K562 (cell line): ENCODE measurements around the gene FLAD1. TPM values are rescaled to one million over a fixed set of nuclear protein-coding genes. Genes with fewer than 3 reads are reported as not detected.

Experiments used
- FOXA3 ChIP-seq, 2 experiments: fragments of 450-650 bp in 1 of 2; sonication (generic) in 1 of 2; formaldehyde crosslinking; IDR thresholded peaks in 1 of 2; conservative IDR thresholded peaks in 1 of 2; 2 replicates each; pipeline versions ENCODE4 v1.4.0 to v1.8.0; 2020 to 2022; ENCODE audit warnings: mild to moderate bottlenecking in 2 of 2, missing genetic modification reagents in 1 of 2
- FOXO4 ChIP-seq: fragments of 450-650 bp; formaldehyde crosslinking; IDR thresholded peaks from 2 replicates; pipeline ENCODE4 v1.4.0; 2020; ENCODE audit warnings: mild to moderate bottlenecking, moderate library complexity
- GTF2E2 ChIP-seq: fragments of 200-800 bp; sonication (Bioruptor generic); IDR thresholded peaks from 2 replicates; pipeline ENCODE4 v1.6.1; 2016; ENCODE audit warnings: missing genetic modification characterization, missing compliant biosample characterization
- HBP1 ChIP-seq: fragments of 450-650 bp; formaldehyde crosslinking; IDR thresholded peaks from 2 replicates; pipeline ENCODE4 v1.4.0; 2022; ENCODE audit warnings: missing genetic modification characterization
- MTF1 ChIP-seq: fragments of 250-450 bp; sonication (Bioruptor Pico); IDR thresholded peaks from 2 replicates; pipeline ENCODE4 v1.9.0; 2021; ENCODE audit warnings: moderate library complexity, mild to moderate bottlenecking, inconsistent platforms, borderline replicate concordance
- POLR2AphosphoS2 ChIP-seq: IDR thresholded peaks from 2 replicates; pipeline ENCODE4 v1.6.1; 2012; ENCODE audit warnings: low read length, improper control_type of control experiment
- PRPF4 ChIP-seq: fragments of 200-400 bp; formaldehyde crosslinking; IDR thresholded peaks from one replicate; pipeline ENCODE4 v1.6.1; 2017; ENCODE audit warnings: low read length, low read depth, mild to moderate bottlenecking; ENCODE audit not compliant: insufficient read depth, poor library complexity, severe bottlenecking
- SRSF3 ChIP-seq: fragments of 200-400 bp; formaldehyde crosslinking; IDR thresholded peaks from 2 replicates; pipeline ENCODE4 v1.6.1; 2016; ENCODE audit warnings: mild to moderate bottlenecking, low read length, moderate library complexity; ENCODE audit not compliant: insufficient read depth
- TFAM ChIP-seq: fragments of 250-450 bp; sonication (Bioruptor Pico); conservative IDR thresholded peaks from 2 replicates; pipeline ENCODE4 v1.5.0; 2021; ENCODE audit warnings: mild to moderate bottlenecking, moderate library complexity
- ZC3H4 ChIP-seq: sonication (generic); formaldehyde crosslinking; IDR thresholded peaks from 2 replicates; pipeline ENCODE4 v1.9.0; 2021; ENCODE audit warnings: missing genetic modification reagents, borderline replicate concordance
- ZFP30 ChIP-seq: fragments of 250-450 bp; sonication (Bioruptor Pico); IDR thresholded peaks from 2 replicates; pipeline ENCODE4 v1.8.0; 2022; ENCODE audit warnings: moderate library complexity, mild to moderate bottlenecking, inconsistent platforms, borderline replicate concordance
- ZNF140 ChIP-seq: fragments of 250-450 bp; sonication (Bioruptor Pico); IDR thresholded peaks from 2 replicates; pipeline ENCODE4 v1.8.0; 2021; ENCODE audit warnings: moderate library complexity, mild to moderate bottlenecking, inconsistent platforms
- ZNF354B ChIP-seq: fragments of 250-450 bp; sonication (Bioruptor Pico); IDR thresholded peaks from 2 replicates; pipeline ENCODE4 v1.4.0; 2020
- ZNF57 ChIP-seq: fragments of 450-650 bp; formaldehyde crosslinking; IDR thresholded peaks from 2 replicates; pipeline ENCODE4 v1.4.0; 2020; ENCODE audit warnings: mild to moderate bottlenecking, moderate library complexity
- ZNF830 ChIP-seq: fragments of 250-450 bp; sonication (Bioruptor Pico); IDR thresholded peaks from 2 replicates; pipeline ENCODE4 v1.5.0; 2021; ENCODE audit warnings: mild to moderate bottlenecking
- polyA plus RNA-seq, 8 experiments: library from polyadenylated mRNA; depleted of rRNA in 4 of 8; stranded (reverse) in 5 of 8; unstranded in 3 of 8; fragments of >200 nt; fragmentation: Nextera tagmentation in 2 of 8; fragmentation: Illumina TruSeq in 1 of 8; extraction: Ambion mirVana in 2 of 8; extraction: Trizol in 1 of 8; gene quantifications; 2 replicates each; pipeline versions ENCODE4 v1.2.1 to v1.2.3, GENCODE V29; 2011 to 2014; ENCODE audit warnings: inconsistent platforms in 1 of 8, missing spikeins in 1 of 8
- total RNA-seq, 7 experiments: library from RNA; depleted of rRNA in 6 of 7; stranded (reverse); fragments of >200 nt in 6 of 7; fragmentation: Illumina TruSeq in 2 of 7; extraction: Trizol in 2 of 7; gene quantifications; 2 replicates each; pipeline versions ENCODE4 v1.2.1 to v1.2.3, GENCODE V29; 2011 to 2021; ENCODE audit warnings: low replicate concordance in 1 of 7
- TF ChIP-seq, protein P1 (sequence below): fragments of 250-450 bp; sonication (Bioruptor Pico); IDR thresholded peaks from 2 replicates; pipeline ENCODE4 v1.4.0; 2020; ENCODE audit warnings: mild to moderate bottlenecking, moderate library complexity, borderline replicate concordance
- TF ChIP-seq, protein P2 (sequence below), 2 experiments: fragments of 450-650 bp in 1 of 2; sonication (generic) in 1 of 2; formaldehyde crosslinking; conservative IDR thresholded peaks; 2 replicates each; pipeline versions ENCODE4 v1.4.0 to v1.8.1; 2020 to 2022; ENCODE audit warnings: mild to moderate bottlenecking in 1 of 2, missing genetic modification reagents in 1 of 2
- TF ChIP-seq, protein P3 (sequence below): fragments of 250-450 bp; sonication (Bioruptor Pico); IDR thresholded peaks from 2 replicates; pipeline ENCODE4 v1.8.0; 2021; ENCODE audit warnings: moderate library complexity, mild to moderate bottlenecking, inconsistent platforms

FLAD1 gene
- total and polyA plus RNA-seq, 9 of the 15 experiments (the other 6 are each of a cell fraction or from before 2014, with no cell fraction given) = 24.9 to 85.8 (median 67.0) TPM

DNA sequence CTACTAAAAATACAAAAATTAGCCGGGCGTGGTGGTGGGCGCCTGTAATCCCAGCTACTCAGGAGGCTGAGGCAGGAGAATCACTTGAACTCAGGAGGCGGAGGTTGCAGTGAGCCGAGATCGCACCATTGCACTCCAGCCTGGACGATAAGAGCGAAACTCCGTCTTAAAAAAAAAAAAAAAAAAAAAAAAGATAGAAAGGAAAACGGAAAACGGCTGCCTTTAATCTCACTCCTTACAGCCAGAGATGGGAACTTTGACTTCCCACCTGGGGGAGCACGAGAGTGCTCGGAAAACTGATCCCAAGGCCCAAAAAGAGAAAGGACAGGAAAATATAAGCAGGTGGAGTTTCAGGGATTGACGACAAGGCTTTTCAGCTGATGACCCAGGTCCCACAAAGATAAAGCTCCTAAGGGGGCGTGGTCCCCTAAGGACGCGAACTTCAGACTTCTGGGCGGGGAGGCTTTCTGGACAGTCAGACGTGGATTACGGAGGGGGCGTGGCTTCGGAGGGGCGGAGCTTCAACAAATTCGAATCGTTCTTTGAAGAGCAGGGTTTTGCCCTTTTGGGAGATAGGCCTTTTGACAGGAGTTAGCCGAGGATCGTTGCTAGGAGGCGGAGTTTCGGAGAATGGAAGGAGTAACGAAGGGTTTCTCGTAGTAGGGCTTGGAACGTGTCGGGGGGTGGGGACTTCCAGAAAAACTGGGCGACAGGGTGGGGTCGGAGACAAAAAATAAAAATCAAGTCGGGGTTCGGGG, 9.6 kb upstream of the FLAD1 start (continued):
- TF ChIP-seq MTF1 (CRISPR knock-in tag) = no peak
- no peak for TF ChIP-seq ZNF354B (CRISPR knock-in tag)
- no peak for TF ChIP-seq PRPF4
- no peak for TF ChIP-seq ZNF830 (CRISPR knock-in tag)
- TF ChIP-seq GTF2E2 (tag) = no peak; the same call in 1 of the 2 replicates
- TF ChIP-seq ZNF140 (CRISPR knock-in tag) = no peak
- TF ChIP-seq POLR2AphosphoS2 = peak; percentile 44
- TF ChIP-seq HBP1 (CRISPR knock-in tag) = no peak
- no peak for TF ChIP-seq SRSF3
- no peak for TF ChIP-seq ZFP30 (CRISPR knock-in tag)
- TF ChIP-seq, protein P1, sequence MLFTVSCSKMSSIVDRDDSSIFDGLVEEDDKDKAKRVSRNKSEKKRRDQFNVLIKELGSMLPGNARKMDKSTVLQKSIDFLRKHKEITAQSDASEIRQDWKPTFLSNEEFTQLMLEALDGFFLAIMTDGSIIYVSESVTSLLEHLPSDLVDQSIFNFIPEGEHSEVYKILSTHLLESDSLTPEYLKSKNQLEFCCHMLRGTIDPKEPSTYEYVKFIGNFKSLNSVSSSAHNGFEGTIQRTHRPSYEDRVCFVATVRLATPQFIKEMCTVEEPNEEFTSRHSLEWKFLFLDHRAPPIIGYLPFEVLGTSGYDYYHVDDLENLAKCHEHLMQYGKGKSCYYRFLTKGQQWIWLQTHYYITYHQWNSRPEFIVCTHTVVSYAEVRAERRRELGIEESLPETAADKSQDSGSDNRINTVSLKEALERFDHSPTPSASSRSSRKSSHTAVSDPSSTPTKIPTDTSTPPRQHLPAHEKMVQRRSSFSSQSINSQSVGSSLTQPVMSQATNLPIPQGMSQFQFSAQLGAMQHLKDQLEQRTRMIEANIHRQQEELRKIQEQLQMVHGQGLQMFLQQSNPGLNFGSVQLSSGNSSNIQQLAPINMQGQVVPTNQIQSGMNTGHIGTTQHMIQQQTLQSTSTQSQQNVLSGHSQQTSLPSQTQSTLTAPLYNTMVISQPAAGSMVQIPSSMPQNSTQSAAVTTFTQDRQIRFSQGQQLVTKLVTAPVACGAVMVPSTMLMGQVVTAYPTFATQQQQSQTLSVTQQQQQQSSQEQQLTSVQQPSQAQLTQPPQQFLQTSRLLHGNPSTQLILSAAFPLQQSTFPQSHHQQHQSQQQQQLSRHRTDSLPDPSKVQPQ (CRISPR knock-in tag) = no peak
- TF ChIP-seq FOXA3 (CRISPR knock-in tag; conservative IDR thresholded peaks at IDR 0.05 in 1 of 2, IDR thresholded peaks at IDR 0.05 in 1 of 2) = no peak
- TF ChIP-seq, protein P2, sequence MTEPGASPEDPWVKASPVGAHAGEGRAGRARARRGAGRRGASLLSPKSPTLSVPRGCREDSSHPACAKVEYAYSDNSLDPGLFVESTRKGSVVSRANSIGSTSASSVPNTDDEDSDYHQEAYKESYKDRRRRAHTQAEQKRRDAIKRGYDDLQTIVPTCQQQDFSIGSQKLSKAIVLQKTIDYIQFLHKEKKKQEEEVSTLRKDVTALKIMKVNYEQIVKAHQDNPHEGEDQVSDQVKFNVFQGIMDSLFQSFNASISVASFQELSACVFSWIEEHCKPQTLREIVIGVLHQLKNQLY (CRISPR knock-in tag; conservative IDR thresholded peaks at IDR 0.05) = no peak
- TF ChIP-seq ZNF57 = no peak
- TF ChIP-seq FOXO4 (CRISPR knock-in tag) = no peak
- TF ChIP-seq, protein P3, sequence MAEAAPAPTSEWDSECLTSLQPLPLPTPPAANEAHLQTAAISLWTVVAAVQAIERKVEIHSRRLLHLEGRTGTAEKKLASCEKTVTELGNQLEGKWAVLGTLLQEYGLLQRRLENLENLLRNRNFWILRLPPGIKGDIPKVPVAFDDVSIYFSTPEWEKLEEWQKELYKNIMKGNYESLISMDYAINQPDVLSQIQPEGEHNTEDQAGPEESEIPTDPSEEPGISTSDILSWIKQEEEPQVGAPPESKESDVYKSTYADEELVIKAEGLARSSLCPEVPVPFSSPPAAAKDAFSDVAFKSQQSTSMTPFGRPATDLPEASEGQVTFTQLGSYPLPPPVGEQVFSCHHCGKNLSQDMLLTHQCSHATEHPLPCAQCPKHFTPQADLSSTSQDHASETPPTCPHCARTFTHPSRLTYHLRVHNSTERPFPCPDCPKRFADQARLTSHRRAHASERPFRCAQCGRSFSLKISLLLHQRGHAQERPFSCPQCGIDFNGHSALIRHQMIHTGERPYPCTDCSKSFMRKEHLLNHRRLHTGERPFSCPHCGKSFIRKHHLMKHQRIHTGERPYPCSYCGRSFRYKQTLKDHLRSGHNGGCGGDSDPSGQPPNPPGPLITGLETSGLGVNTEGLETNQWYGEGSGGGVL (CRISPR knock-in tag) = no peak
- no peak for TF ChIP-seq ZC3H4
- TF ChIP-seq TFAM (CRISPR knock-in tag) = no peak
